H9 (cell line): ENCODE measurements around the gene PPA1. TPM values are rescaled to one million over a fixed set of nuclear protein-coding genes. Genes with fewer than 3 reads are reported as not detected.
"Not testable (repeated sequence)": the region's sequence is repeated elsewhere in the genome, so short reads cannot be mapped to it uniquely, and the experiment has no call there.

ENCODE experiments used
- DNase-seq: peaks from one replicate; pipeline ENCODE4 v3.0.0-alpha.2; 2017
- H2AFZ ChIP-seq: one replicate; pipeline ENCODE4 v1.6.1; 2013; ENCODE audit warnings: mild to moderate bottlenecking, low read length, control low read depth, moderate library complexity
- H2AK5ac ChIP-seq: 2 replicates; pipeline ENCODE4 v1.6.1; 2013; ENCODE audit warnings: low read length, control low read depth, mixed read lengths; ENCODE audit not compliant: insufficient read length
- H2BK120ac ChIP-seq: one replicate; pipeline ENCODE4 v1.6.1; 2013; ENCODE audit warnings: low read depth, mild to moderate bottlenecking, low read length, control low read depth, inconsistent platforms; ENCODE audit not compliant: poor library complexity, severe bottlenecking
- H2BK12ac ChIP-seq: 2 replicates; pipeline ENCODE4 v1.6.1; 2013; ENCODE audit warnings: low read length, control low read depth, mixed read lengths, low read depth; ENCODE audit not compliant: insufficient read length
- H2BK15ac ChIP-seq: 2 replicates; pipeline ENCODE4 v1.6.1; 2013; ENCODE audit warnings: low read depth, low read length, control low read depth
- H2BK20ac ChIP-seq: one replicate; pipeline ENCODE4 v1.6.1; 2013; ENCODE audit warnings: low read depth, mild to moderate bottlenecking, low read length, control low read depth, inconsistent platforms; ENCODE audit not compliant: poor library complexity, severe bottlenecking
- H2BK5ac ChIP-seq: 2 replicates; pipeline ENCODE4 v1.6.1; 2013; ENCODE audit warnings: low read length, control low read depth, mixed read lengths; ENCODE audit not compliant: insufficient read length
- H3K14ac ChIP-seq: 2 replicates; pipeline ENCODE4 v1.6.1; 2013; ENCODE audit warnings: low read length, control low read depth; ENCODE audit not compliant: insufficient read depth
- H3K18ac ChIP-seq: 2 replicates; pipeline ENCODE4 v1.6.1; 2013; ENCODE audit warnings: low read depth, mild to moderate bottlenecking, mixed read lengths, low read length, control low read depth; ENCODE audit not compliant: insufficient read length
- H3K23ac ChIP-seq: 2 replicates; pipeline ENCODE4 v1.6.1; 2013; ENCODE audit warnings: low read length, control low read depth, mixed read lengths, low read depth; ENCODE audit not compliant: insufficient read length
- H3K23me2 ChIP-seq: 2 replicates; pipeline ENCODE4 v1.6.1; 2013; ENCODE audit warnings: low read depth, mild to moderate bottlenecking, mixed read lengths, low read length, control low read depth; ENCODE audit not compliant: insufficient read length, poor library complexity, severe bottlenecking
- H3K27ac ChIP-seq: 2 replicates; pipeline ENCODE4 v1.5.1; 2013; ENCODE audit warnings: low read length, control low read depth, mixed read lengths, low read depth; ENCODE audit not compliant: insufficient read length
- H3K27me3 ChIP-seq: 2 replicates; pipeline ENCODE4 v1.6.1; 2013; ENCODE audit warnings: low read length, control low read depth, inconsistent platforms; ENCODE audit not compliant: insufficient read depth
- H3K4ac ChIP-seq: 2 replicates; pipeline ENCODE4 v1.6.1; 2013; ENCODE audit warnings: low read depth, mild to moderate bottlenecking, control low read depth, inconsistent platforms, low read length, moderate library complexity
- H3K4me1 ChIP-seq: 2 replicates; pipeline ENCODE4 v1.6.1; 2013; ENCODE audit warnings: low read length, control low read depth, inconsistent platforms; ENCODE audit not compliant: insufficient read depth
- H3K4me2 ChIP-seq: 2 replicates; pipeline ENCODE4 v1.6.1; 2013; ENCODE audit warnings: low read length, control low read depth, mixed read lengths; ENCODE audit not compliant: insufficient read length, insufficient read depth
- H3K56ac ChIP-seq: 2 replicates; pipeline ENCODE4 v1.6.1; 2013; ENCODE audit warnings: low read depth, mild to moderate bottlenecking, mixed read lengths, low read length, control low read depth; ENCODE audit not compliant: insufficient read length
- H3K79me1 ChIP-seq: 2 replicates; pipeline ENCODE4 v1.6.1; 2013; ENCODE audit warnings: low read depth, mild to moderate bottlenecking, moderate library complexity, low read length, control low read depth, inconsistent platforms; ENCODE audit not compliant: insufficient read depth, poor library complexity, severe bottlenecking
- H3K79me2 ChIP-seq: 2 replicates; pipeline ENCODE4 v1.6.1; 2013; ENCODE audit warnings: low read length, control low read depth, inconsistent platforms; ENCODE audit not compliant: insufficient read depth
- H3K9ac ChIP-seq: 2 replicates; pipeline ENCODE4 v1.6.1; 2013; ENCODE audit warnings: low read length, control low read depth, mixed read lengths; ENCODE audit not compliant: insufficient read length; ENCODE audit errors: extremely low read depth
- H3K9me3 ChIP-seq: one replicate; pipeline ENCODE4 v1.6.1; 2013; ENCODE audit warnings: low read depth, low read length, inconsistent platforms; ENCODE audit not compliant: control insufficient read depth
- H3T11ph ChIP-seq: one replicate; pipeline ENCODE4 v1.6.1; 2013; ENCODE audit warnings: mild to moderate bottlenecking, low read length, control low read depth, inconsistent platforms
- H4K20me1 ChIP-seq: one replicate; pipeline ENCODE4 v1.6.1; 2013; ENCODE audit not compliant: control insufficient read depth, insufficient read length, insufficient read depth
- H4K5ac ChIP-seq: 2 replicates; pipeline ENCODE4 v1.6.1; 2013; ENCODE audit warnings: low read depth, mild to moderate bottlenecking, mixed read lengths, low read length, control low read depth; ENCODE audit not compliant: insufficient read length
- H4K8ac ChIP-seq: replicated peaks from 2 replicates; pipeline ENCODE4 v1.6.1; 2013; ENCODE audit warnings: low read length, control low read depth, mixed read lengths, low read depth; ENCODE audit not compliant: insufficient read length
- H4K91ac ChIP-seq: 2 replicates; pipeline ENCODE4 v1.6.1; 2013; ENCODE audit warnings: low read depth, mild to moderate bottlenecking, moderate library complexity, mixed read lengths, low read length, control low read depth; ENCODE audit not compliant: insufficient read length
- H3K27ac Mint-ChIP-seq, 3 experiments: 2 replicates in 2 of 3; 3 replicates in 1 of 3; pipeline ENCODE4 v1.8.0; 2020 to 2021; ENCODE audit warnings: mixed read lengths in 3 of 3, mild to moderate bottlenecking in 1 of 3, moderate library complexity in 1 of 3
- H3K27me3 Mint-ChIP-seq: 2 replicates; pipeline ENCODE4 v1.8.0; 2021; ENCODE audit warnings: low read depth, mild to moderate bottlenecking, moderate library complexity, mixed read lengths
- H3K36me3 Mint-ChIP-seq, 3 experiments: 2 replicates in 2 of 3; 3 replicates in 1 of 3; pipeline ENCODE4 v1.8.0; 2020 to 2021; ENCODE audit warnings: low read depth in 3 of 3, mixed read lengths in 3 of 3; ENCODE audit not compliant: insufficient read depth in 1 of 3
- H3K4me1 Mint-ChIP-seq, 2 experiments: 2 replicates each; pipeline ENCODE4 v1.8.0; 2020; ENCODE audit warnings: mixed read lengths in 2 of 2
- H3K4me3 Mint-ChIP-seq, 2 experiments: 2 replicates in 1 of 2; 3 replicates in 1 of 2; pipeline ENCODE4 v1.8.0; 2020 to 2021; ENCODE audit warnings: mild to moderate bottlenecking in 2 of 2, mixed read lengths in 2 of 2, moderate library complexity in 1 of 2
- H3K9me3 Mint-ChIP-seq, 2 experiments: 2 replicates in 1 of 2; 3 replicates in 1 of 2; pipeline ENCODE4 v1.8.0; 2020; ENCODE audit warnings: mild to moderate bottlenecking in 2 of 2, mixed read lengths in 2 of 2, moderate library complexity in 1 of 2
- CTCF ChIP-seq: fragments of 200-600 bp; sonication (generic); conservative IDR thresholded peaks from 3 replicates; pipeline ENCODE4 v1.8.0; 2021; ENCODE audit warnings: antibody characterized with exemption, mild to moderate bottlenecking
- WGBS: extraction: QIAGEN DNeasy Blood & Tissue Kit; methylation state at CpG from one replicate; pipeline ENCODE4 v1.1.7; 2013; ENCODE audit warnings: missing lambda C conversion rate, low lambda C conversion rate, mixed read lengths; ENCODE audit not compliant: insufficient read length; ENCODE audit errors: extremely low coverage; 5-methylcytosine and 5-hydroxymethylcytosine counted together
- total RNA-seq: library from RNA; stranded (reverse); gene quantifications from 2 replicates; pipeline ENCODE4 v1.2.1, GENCODE V29; 2021

PPA1 gene
- total RNA-seq, 1 experiment from 2014 or later, result 115 TPM

GRCh38 chr10:70160798-70161197 is 72.4 kb downstream of the PPA1 start:
- no peak overlapping the region for H2BK20ac ChIP-seq
- no peak overlapping the region for H4K91ac ChIP-seq
- no peak overlapping the region for H2AK5ac ChIP-seq
- no peak overlapping the region for H3K27ac ChIP-seq
- no peak overlapping the region for H2BK12ac ChIP-seq
- H4K5ac ChIP-seq, result no peak overlapping the region
- H2BK15ac ChIP-seq, result no peak overlapping the region
- H3K9me3 ChIP-seq, result no peaks in the 10 kb centered on the region
- Mint-ChIP-seq H3K9me3 (no peaks in the 10 kb centered on the region), H3K27me3 (no peaks in the 10 kb centered on the region), H3K27ac (no peak overlapping the region), H3K4me3 (no peak overlapping the region), H3K4me1 (peaks cover 11 to 14% of the 10 kb centered on the region in 2 experiments), H3K36me3 (peaks cover 10 to 53% (median 49%) of the 10 kb centered on the region in 3 experiments; a peak in 6 of 7 replicates)
- no peak overlapping the region for H2BK5ac ChIP-seq
- no peaks in the 10 kb centered on the region for H3K79me1 ChIP-seq
- no peak overlapping the region for H2AFZ ChIP-seq
- WGBS, result no CpG with 5 or more reads among the region's 1 CpG
- H2BK120ac ChIP-seq, result no peak overlapping the region
- H3K4me1 ChIP-seq, result no peaks in the 10 kb centered on the region
- no peak overlapping the region for H3T11ph ChIP-seq
- H4K20me1 ChIP-seq, result no peaks in the 10 kb centered on the region
- H3K9ac ChIP-seq, result no peak overlapping the region
- no peak for TF ChIP-seq CTCF
- no peak overlapping the region for H3K4me2 ChIP-seq
- H3K23ac ChIP-seq, result no peak overlapping the region
- no peak overlapping the region for H3K14ac ChIP-seq
- no peak overlapping the region for H3K18ac ChIP-seq
- H3K56ac ChIP-seq, result no peak overlapping the region
- H3K4ac ChIP-seq, result no peak overlapping the region
- no peak for DNase-seq
- H3K27me3 ChIP-seq, result no peaks in the 10 kb centered on the region
- no peak overlapping the region for H4K8ac ChIP-seq
- peaks cover 15% of the 10 kb centered on the region; the same call in 1 of the 2 replicates for H3K79me2 ChIP-seq
- no peaks in the 10 kb centered on the region for H3K23me2 ChIP-seq

GRCh38 chr10:70159366-70159765 is 73.9 kb downstream of the PPA1 start:
- H3K23me2 ChIP-seq, DNase-seq, H3K27me3 Mint-ChIP-seq, H3K27ac Mint-ChIP-seq, H2BK12ac ChIP-seq, H3K27ac ChIP-seq, H3K4me1 ChIP-seq, H3K9ac ChIP-seq, H3K9me3 Mint-ChIP-seq, H4K8ac ChIP-seq, H3K23ac ChIP-seq, H3K9me3 ChIP-seq, H3T11ph ChIP-seq, H4K20me1 ChIP-seq, H3K79me1 ChIP-seq, H3K4me2 ChIP-seq, H3K18ac ChIP-seq, H2BK20ac ChIP-seq, H2BK120ac ChIP-seq, H2BK5ac ChIP-seq, H3K27me3 ChIP-seq, H3K56ac ChIP-seq, H2AK5ac ChIP-seq, H4K91ac ChIP-seq, H2AFZ ChIP-seq, H2BK15ac ChIP-seq, H3K4ac ChIP-seq, H3K4me3 Mint-ChIP-seq, H4K5ac ChIP-seq, H3K14ac ChIP-seq: not testable (repeated sequence)
- Mint-ChIP-seq H3K4me1 (peaks cover 14 to 17% of the 10 kb centered on the region in 2 experiments), H3K36me3 (peaks cover 17 to 58% (median 57%) of the 10 kb centered on the region in 3 experiments; a peak in 6 of 7 replicates)
- WGBS, result no CpG with 5 or more reads among the region's 3 CpGs
- H3K79me2 ChIP-seq, result peaks cover 10% of the 10 kb centered on the region; the same call in 1 of the 2 replicates
